Cardiac muscle cell (in vitro differentiated cells and primary cell): ENCODE measurements around the gene PROSER2. TPM values are rescaled to one million over a fixed set of nuclear protein-coding genes. Genes with fewer than 3 reads are reported as not detected.

ENCODE experiments used
- DNase-seq, 2 donors: peaks; one replicate each; pipeline versions ENCODE4 v3.0.0 to v3.0.0-alpha.2; 2010 to 2017; ENCODE audit warnings: low read depth in 1 of 2, low spot score in 1 of 2
- H3K27ac ChIP-seq: fragments of 200-600 bp; sonication (generic); 2 replicates; pipeline ENCODE4 v1.5.1; 2016
- H3K27me3 ChIP-seq: fragments of 200-600 bp; sonication (generic); 2 replicates; pipeline ENCODE4 v1.6.0; 2016; ENCODE audit warnings: control low read depth
- H3K36me3 ChIP-seq: fragments of 200-600 bp; sonication (generic); 2 replicates; pipeline ENCODE4 v1.5.1; 2016; ENCODE audit warnings: control low read depth
- H3K4me1 ChIP-seq: fragments of 200-600 bp; sonication (generic); 2 replicates; pipeline ENCODE4 v1.8.1; 2017; ENCODE audit warnings: low read depth, mild to moderate bottlenecking, mixed run types
- H3K4me3 ChIP-seq: fragments of 200-600 bp; sonication (generic); 2 replicates; pipeline ENCODE4 v1.5.1; 2016; ENCODE audit warnings: mild to moderate bottlenecking
- H3K9me3 ChIP-seq: fragments of 200-600 bp; sonication (generic); 2 replicates; pipeline ENCODE4 v1.5.1; 2017; ENCODE audit warnings: low read depth, mild to moderate bottlenecking, control low read depth
- polyA plus RNA-seq: library from polyadenylated mRNA; unstranded; fragments of >200 nt; fragmentation: Nextera tagmentation; extraction: Ambion mirVana; gene quantifications from 2 replicates; pipeline ENCODE4 v1.2.1, GENCODE V29; 2016
- total RNA-seq: library from RNA; depleted of rRNA; stranded (reverse); fragments of >200 nt; gene quantifications from 2 replicates; pipeline ENCODE4 v1.2.3, GENCODE V29; 2016
- TF ChIP-seq, protein P1 (sequence below): IDR thresholded peaks from 2 replicates; pipeline ENCODE4 v1.5.1; 2012; ENCODE audit warnings: low read depth, mild to moderate bottlenecking, low read length

PROSER2 gene
- 17.3 and 20.7 TPM in 2 replicates for total RNA-seq
- polyA plus RNA-seq, result 11.4 and 23.7 TPM in 2 replicates

- Histone ChIP-seq H3K36me3 (no peaks in the 10 kb centered on the region), H3K4me3 (peak within 1 kb of the TSS; percentile 89), H3K27me3 (no peaks in the 10 kb centered on the region), H3K27ac (no peak within 1 kb of the TSS), H3K9me3 (no peaks in the 10 kb centered on the region), H3K4me1 (peaks cover 13% of the 10 kb centered on the region)
- peak; percentile 68 to 78 for DNase-seq
- TF ChIP-seq, protein P1, sequence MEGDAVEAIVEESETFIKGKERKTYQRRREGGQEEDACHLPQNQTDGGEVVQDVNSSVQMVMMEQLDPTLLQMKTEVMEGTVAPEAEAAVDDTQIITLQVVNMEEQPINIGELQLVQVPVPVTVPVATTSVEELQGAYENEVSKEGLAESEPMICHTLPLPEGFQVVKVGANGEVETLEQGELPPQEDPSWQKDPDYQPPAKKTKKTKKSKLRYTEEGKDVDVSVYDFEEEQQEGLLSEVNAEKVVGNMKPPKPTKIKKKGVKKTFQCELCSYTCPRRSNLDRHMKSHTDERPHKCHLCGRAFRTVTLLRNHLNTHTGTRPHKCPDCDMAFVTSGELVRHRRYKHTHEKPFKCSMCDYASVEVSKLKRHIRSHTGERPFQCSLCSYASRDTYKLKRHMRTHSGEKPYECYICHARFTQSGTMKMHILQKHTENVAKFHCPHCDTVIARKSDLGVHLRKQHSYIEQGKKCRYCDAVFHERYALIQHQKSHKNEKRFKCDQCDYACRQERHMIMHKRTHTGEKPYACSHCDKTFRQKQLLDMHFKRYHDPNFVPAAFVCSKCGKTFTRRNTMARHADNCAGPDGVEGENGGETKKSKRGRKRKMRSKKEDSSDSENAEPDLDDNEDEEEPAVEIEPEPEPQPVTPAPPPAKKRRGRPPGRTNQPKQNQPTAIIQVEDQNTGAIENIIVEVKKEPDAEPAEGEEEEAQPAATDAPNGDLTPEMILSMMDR, result peak; percentile 3
These were observed at the start of gene PROSER2 for GRCh38 chr10:11823122-11823988. TSS of gene PROSER2 (plus strand) at chr10:11823356. CDS start at chr10:11852078, 28,722 bp downstream.

- Histone ChIP-seq H3K27ac (no peak overlapping the region), H3K9me3 (no peaks in the 10 kb centered on the region), H3K36me3 (no peaks in the 10 kb centered on the region), H3K4me3 (no peak overlapping the region), H3K27me3 (no peaks in the 10 kb centered on the region), H3K4me1 (peaks cover 3% of the 10 kb centered on the region)
- no peak for DNase-seq
- TF ChIP-seq, protein P1, result no peak
These were observed 49.3 kb upstream of the PROSER2 start for GRCh38 chr10:11773761-11774441.

DNA sequence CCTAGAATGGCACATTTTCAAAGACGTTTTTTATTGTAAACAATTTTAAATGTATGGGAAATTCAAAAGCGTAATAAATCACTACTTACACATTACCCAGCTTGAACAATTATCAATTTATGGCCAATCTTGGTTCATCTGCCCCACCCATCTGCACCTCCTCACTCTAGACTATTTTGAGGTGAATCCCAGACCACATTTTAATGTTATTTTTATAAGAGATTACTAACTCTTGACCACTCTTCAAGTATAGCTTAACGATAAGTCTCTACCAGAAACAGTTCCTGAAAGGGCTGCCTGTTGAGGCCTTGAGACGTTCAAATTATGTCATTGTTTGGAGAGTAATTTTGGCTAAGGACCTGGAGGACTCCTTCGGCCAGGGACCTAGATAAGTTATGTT, 47.7 kb upstream of the PROSER2 start:
- Histone ChIP-seq H3K4me1 (peaks cover 3% of the 10 kb centered on the region), H3K9me3 (no peaks in the 10 kb centered on the region), H3K4me3 (no peak overlapping the region), H3K27me3 (no peaks in the 10 kb centered on the region), H3K27ac (no peak overlapping the region), H3K36me3 (no peaks in the 10 kb centered on the region)
- no peak for DNase-seq
- TF ChIP-seq, protein P1, result no peak

GRCh38 chr10:11776080-11776479, 47.1 kb upstream of the PROSER2 start:
- TF ChIP-seq, protein P1, result no peak
- no peak for DNase-seq
- Histone ChIP-seq H3K27me3 (no peaks in the 10 kb centered on the region), H3K9me3 (no peaks in the 10 kb centered on the region), H3K36me3 (no peaks in the 10 kb centered on the region), H3K4me3 (no peak overlapping the region), H3K4me1 (peaks cover 3% of the 10 kb centered on the region), H3K27ac (no peak overlapping the region)

- Histone ChIP-seq H3K4me3 (no peak overlapping the region), H3K36me3 (no peaks in the 10 kb centered on the region), H3K27me3 (no peaks in the 10 kb centered on the region), H3K4me1 (no peaks in the 10 kb centered on the region), H3K27ac (no peak overlapping the region), H3K9me3 (no peaks in the 10 kb centered on the region)
- TF ChIP-seq, protein P1, result no peak
- no peak for DNase-seq
These were observed 42.0 kb upstream of the PROSER2 start for GRCh38 chr10:11781114-11781513.
